LNCAP (cell line): Measurements from ENCODE around the gene EDA.

Experiments used
- CTCF ChIP-seq: fragments of 450-650 bp; IDR thresholded peaks from 2 replicates; pipeline ENCODE4 v1.5.1; 2017; ENCODE audit warnings: mild to moderate bottlenecking

The EDA gene

GRCh38 chrX:69746051-69746450 lies 130.1 kb downstream of the EDA start:
- TF ChIP-seq CTCF, result no peak

GRCh38 chrX:69748055-69748454 lies 132.1 kb downstream of the EDA start:
- TF ChIP-seq CTCF, result no peak

- TF ChIP-seq CTCF, result no peak
Observed at GRCh38 chrX:69759921-69760625, 144.2 kb downstream of the EDA start.

- TF ChIP-seq CTCF, result no peak
Observed at GRCh38 chrX:69761633-69762032, 145.7 kb downstream of the EDA start.

- no peak for TF ChIP-seq CTCF
Observed at GRCh38 chrX:69762340-69762739, 146.4 kb downstream of the EDA start.

GRCh38 chrX:69793260-69793935 lies 177.5 kb downstream of the EDA start:
- no peak for TF ChIP-seq CTCF

GRCh38 chrX:69795702-69796101 lies 179.8 kb downstream of the EDA start:
- no peak for TF ChIP-seq CTCF
